SK-N-MC (cell line): Measurements from ENCODE around the gene NIPAL3.

Source experiments
- DNase-seq: peaks from one replicate; pipeline ENCODE4 v3.0.0-alpha.2; 2011; ENCODE audit warnings: low read depth, low spot score
- H3K27ac ChIP-seq: fragments of 200-600 bp; sonication (generic); 2 replicates; pipeline ENCODE4 v1.5.1; 2016; ENCODE audit warnings: mixed run types
- H3K36me3 ChIP-seq: fragments of 200-600 bp; sonication (generic); 2 replicates; pipeline ENCODE4 v1.6.1; 2017; ENCODE audit warnings: antibody characterized with exemption, low read length, mixed read lengths; ENCODE audit not compliant: insufficient read depth
- H3K4me3 ChIP-seq: fragments of 200-600 bp; sonication (generic); 2 replicates; pipeline ENCODE4 v1.5.1; 2016
- H3K9ac ChIP-seq: fragments of 200-600 bp; sonication (generic); 2 replicates; pipeline ENCODE4 v1.8.0; 2017; ENCODE audit warnings: mixed run types, mixed read lengths; ENCODE audit not compliant: insufficient read length
- H3K9me3 ChIP-seq: fragments of 200-600 bp; sonication (generic); 2 replicates; pipeline ENCODE4 v1.6.1; 2017; ENCODE audit warnings: low read depth, mild to moderate bottlenecking, antibody characterized with exemption, low read length, moderate library complexity, mixed read lengths
- EZH2 ChIP-seq: fragments of 200-600 bp; sonication (generic); IDR thresholded peaks from one replicate; pipeline ENCODE4 v1.6.1; 2017; ENCODE audit warnings: antibody characterized with exemption
- FOXP2 ChIP-seq: optimal IDR thresholded peaks from 2 replicates; pipeline ENCODE3; 2011; ENCODE audit warnings: mild to moderate bottlenecking, moderate library complexity; ENCODE audit not compliant: insufficient read depth; ENCODE audit errors: extremely low read length, control extremely low read depth
- POLR2AphosphoS5 ChIP-seq: IDR thresholded peaks from 2 replicates; pipeline ENCODE4 v1.6.1; 2012; ENCODE audit warnings: mild to moderate bottlenecking, low read depth, low read length, borderline replicate concordance

NIPAL3 gene

DNA sequence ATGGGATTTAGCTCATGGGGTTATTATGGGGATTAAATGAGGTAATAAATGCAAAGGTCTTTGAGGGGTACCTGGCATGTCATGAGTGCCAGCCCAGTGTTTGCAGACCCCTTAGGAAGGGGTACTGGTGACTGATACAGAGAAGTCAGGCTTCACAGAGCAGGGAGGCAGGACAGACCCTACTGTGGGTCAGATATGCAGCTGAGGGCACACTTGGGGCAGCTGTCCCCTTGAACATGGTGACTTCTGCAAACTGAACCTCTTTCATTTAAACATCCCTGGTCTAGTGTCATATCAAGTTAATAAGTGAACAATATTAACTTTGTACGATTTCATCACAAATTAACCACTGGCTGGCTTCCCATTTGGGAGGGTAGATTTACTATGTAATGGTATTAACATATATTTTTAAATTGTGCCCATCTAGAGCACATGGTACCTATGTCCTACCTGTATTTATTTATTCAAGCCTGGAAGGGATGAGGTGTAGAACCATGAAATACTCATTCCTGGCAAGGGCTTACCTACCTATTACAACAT, 27.9 kb upstream of the NIPAL3 start:
- Histone ChIP-seq H3K9me3 (no peaks in the 10 kb centered on the region), H3K4me3 (no peak overlapping the region), H3K36me3 (no peaks in the 10 kb centered on the region), H3K27ac (no peak overlapping the region), H3K9ac (no peak overlapping the region)
- TF ChIP-seq EZH2 = no peak
- TF ChIP-seq POLR2AphosphoS5 = no peak
- no peak for TF ChIP-seq FOXP2
- DNase-seq = no peak

DNA sequence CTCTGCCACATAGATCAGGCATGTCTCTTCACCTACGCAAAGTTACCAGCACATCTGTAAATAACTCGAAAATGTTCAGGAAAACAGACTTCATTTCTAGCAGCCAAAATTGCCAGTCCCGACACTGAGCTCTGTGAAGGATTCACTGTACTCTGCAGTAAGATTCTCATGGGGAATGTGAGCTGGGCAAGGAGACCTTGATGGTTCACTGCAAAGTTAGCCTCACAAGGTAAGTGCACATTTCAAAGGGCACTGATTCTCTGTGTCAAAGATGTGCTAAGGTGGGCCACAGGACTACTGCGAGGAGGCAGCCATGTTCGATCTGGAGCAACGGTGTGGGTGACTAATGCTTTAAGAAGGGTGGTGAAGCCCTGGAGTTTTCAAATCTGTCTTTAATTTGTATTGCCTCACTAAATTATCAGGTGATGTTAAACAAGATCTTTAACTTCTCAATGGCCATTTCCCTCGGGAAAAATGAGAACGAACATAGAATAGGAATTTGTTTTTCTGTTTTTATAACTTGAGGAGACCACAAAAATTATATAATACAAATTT, 27.2 kb upstream of the NIPAL3 start:
- Histone ChIP-seq H3K36me3 (no peaks in the 10 kb centered on the region), H3K9ac (no peak overlapping the region), H3K27ac (no peak overlapping the region), H3K4me3 (no peak overlapping the region), H3K9me3 (no peaks in the 10 kb centered on the region)
- TF ChIP-seq FOXP2 (no peak), EZH2 (no peak), POLR2AphosphoS5 (no peak)
- no peak for DNase-seq

GRCh38 chr1:24389231-24389678, 26.3 kb upstream of the NIPAL3 start:
- Histone ChIP-seq H3K36me3 (no peaks in the 10 kb centered on the region), H3K27ac (no peak overlapping the region)
- DNase-seq = no peak

DNA sequence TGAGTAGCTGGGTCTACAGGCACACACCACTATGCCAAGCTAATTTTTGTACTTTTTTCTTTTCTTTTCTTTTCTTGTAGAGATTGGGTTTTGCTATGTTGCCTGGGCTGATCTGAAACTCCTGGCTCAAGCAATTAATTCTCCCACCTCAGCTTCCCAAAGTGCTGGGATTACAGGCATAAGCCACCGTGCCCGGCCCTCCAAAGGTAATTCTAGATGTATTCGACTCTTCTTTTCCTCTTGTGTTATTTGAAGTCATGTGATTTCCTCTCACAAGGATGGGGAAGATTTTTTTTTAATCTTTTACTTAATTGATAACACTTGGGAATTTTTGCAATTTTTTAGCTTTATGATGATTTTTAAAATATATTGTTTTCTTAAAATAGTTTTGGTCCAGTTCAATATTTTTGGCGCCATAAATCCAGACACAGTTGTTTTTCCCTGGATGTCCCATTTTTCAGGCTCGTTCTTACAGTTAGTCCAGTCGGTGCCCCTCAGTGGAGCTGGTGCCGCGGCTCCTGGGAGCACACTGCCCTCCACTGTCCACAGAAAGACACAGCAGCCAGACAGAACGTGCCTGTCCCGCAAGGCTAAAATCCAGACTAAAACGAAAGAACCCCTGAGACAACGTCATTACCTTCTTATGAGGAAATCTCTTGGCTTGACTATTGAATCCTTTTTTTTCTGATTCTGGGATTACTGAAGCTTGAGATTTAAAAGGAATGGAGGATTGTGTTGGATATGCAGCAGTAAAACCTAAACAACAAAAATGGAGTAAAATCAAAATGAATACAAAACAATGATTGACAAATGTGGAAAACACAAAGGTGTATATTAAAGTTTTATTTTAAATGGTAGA, 24.4 kb upstream of the NIPAL3 start:
- no peak overlapping the region for H3K9ac ChIP-seq

More at GRCh38 chr1:24389231-24389678, 26.3 kb upstream of the NIPAL3 start:
- no peak overlapping the region for H3K4me3 ChIP-seq
- H3K9ac ChIP-seq = no peak overlapping the region
- no peaks in the 10 kb centered on the region for H3K9me3 ChIP-seq
- TF ChIP-seq POLR2AphosphoS5 = no peak

DNA sequence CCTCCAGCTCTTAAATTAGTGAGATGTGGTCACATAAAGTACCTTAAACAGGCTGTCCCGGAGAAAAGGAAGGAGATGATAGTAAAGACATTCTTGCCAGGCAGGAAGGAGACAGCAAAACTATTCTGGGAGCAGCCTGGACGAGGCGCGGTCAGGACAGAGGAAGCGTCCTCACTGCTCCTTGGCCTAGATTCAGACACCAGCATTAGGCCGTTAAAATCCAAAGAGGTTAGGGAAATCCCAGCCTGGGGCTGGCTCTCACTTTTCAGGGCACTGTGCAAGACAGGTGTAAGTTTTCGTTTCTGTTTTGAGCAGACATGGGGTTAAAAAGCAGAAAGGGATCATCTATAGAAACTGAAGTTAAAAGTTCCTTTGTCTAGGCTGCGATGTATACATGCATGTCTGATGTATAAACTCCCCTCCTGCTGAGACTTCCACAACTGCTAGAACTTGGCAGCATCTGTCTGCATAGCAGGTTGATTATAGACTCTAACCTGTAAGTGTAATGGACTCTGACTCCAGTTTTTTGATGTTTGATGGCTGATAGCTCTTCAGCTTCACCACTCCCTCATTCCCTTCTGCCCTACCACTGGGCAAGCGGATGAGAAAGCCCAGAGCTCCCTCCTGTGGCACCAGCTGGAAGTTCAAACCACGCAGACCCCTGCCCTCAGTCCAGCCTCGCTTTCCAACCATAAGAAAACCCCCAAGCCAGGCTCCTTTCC, 23.6 kb upstream of the NIPAL3 start:
- no peak for DNase-seq
- no peaks in the 10 kb centered on the region for H3K36me3 ChIP-seq
- no peaks in the 10 kb centered on the region for H3K9me3 ChIP-seq
- peak overlapping the region; percentile 44 for H3K27ac ChIP-seq
- no peak overlapping the region for H3K4me3 ChIP-seq
- no peak overlapping the region for H3K9ac ChIP-seq
- TF ChIP-seq POLR2AphosphoS5 (no peak), EZH2 (no peak), FOXP2 (no peak)

More for the DNA sequence above, 24.4 kb upstream of the NIPAL3 start:
- H3K9me3 ChIP-seq = no peaks in the 10 kb centered on the region
- DNase-seq = peak; percentile 56
- no peaks in the 10 kb centered on the region for H3K36me3 ChIP-seq
- no peak for TF ChIP-seq EZH2
- TF ChIP-seq FOXP2 = no peak
- TF ChIP-seq POLR2AphosphoS5 = no peak
- H3K27ac ChIP-seq = no peak overlapping the region
- peak overlapping the region; percentile 46 for H3K4me3 ChIP-seq

DNA sequence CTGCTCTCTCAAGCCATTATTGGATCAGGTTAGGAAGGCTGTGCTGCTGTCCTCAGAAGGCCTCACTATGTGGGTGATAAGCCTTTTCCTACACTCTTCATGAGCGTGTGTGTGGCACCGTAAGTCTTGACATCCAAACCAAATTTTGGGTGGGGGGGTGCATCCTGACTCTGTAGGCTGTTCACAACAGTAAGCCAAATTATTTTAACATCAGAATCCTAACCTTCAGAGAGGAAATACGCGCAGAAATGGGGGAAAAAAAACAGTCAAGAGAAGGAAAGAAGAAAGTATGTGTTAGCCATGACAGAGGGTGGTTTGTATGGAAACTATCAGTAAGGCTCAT, 23.0 kb upstream of the NIPAL3 start:
- Histone ChIP-seq H3K9ac (no peak overlapping the region), H3K4me3 (no peak overlapping the region), H3K27ac (no peak overlapping the region), H3K9me3 (no peaks in the 10 kb centered on the region), H3K36me3 (no peaks in the 10 kb centered on the region)
- DNase-seq = no peak
- no peak for TF ChIP-seq FOXP2
- TF ChIP-seq EZH2 = no peak

- no peak for DNase-seq
- Histone ChIP-seq H3K36me3 (no peaks in the 10 kb centered on the region), H3K27ac (no peak overlapping the region), H3K9me3 (no peaks in the 10 kb centered on the region), H3K9ac (no peak overlapping the region), H3K4me3 (no peak overlapping the region)
- TF ChIP-seq EZH2 = no peak
- no peak for TF ChIP-seq FOXP2
Observed at GRCh38 chr1:24392982-24393650, 22.5 kb upstream of the NIPAL3 start.

GRCh38 chr1:24393892-24394291, 21.7 kb upstream of the NIPAL3 start:
- no peaks in the 10 kb centered on the region for H3K9me3 ChIP-seq
- H3K27ac ChIP-seq = no peak overlapping the region
- TF ChIP-seq POLR2AphosphoS5 (no peak), EZH2 (no peak), FOXP2 (no peak)
- H3K36me3 ChIP-seq = no peaks in the 10 kb centered on the region
- DNase-seq = no peak
- H3K4me3 ChIP-seq = no peak overlapping the region
- H3K9ac ChIP-seq = no peak overlapping the region

DNA sequence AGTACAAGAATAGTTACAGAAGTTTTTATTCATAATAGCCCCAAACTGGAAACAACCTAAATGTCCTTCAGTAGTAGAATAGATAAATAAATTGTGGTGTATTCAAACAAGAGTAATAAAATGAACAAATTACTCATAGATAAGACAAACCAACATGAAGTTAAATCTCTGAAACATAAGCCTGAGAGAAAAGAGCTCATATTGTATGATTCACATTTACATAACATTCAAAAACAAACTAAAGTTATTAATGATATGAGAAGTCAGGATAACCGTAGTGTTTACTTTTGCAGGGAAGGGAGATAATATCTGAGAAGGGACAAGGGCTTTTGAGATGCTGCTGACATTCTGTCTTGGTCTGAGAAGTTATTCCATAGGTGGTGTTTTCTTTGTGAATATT, 15.5 kb upstream of the NIPAL3 start:
- H3K9me3 ChIP-seq = no peaks in the 10 kb centered on the region
- no peaks in the 10 kb centered on the region for H3K36me3 ChIP-seq
- no peak for DNase-seq
- H3K27ac ChIP-seq = peak overlapping the region; percentile 11; the same call in 1 of the 2 replicates
- 0 out of 2 replicates have a peak overlapping the region, but pooled peaks have one; percentile 14 for H3K4me3 ChIP-seq
- H3K9ac ChIP-seq = no peak overlapping the region
- TF ChIP-seq POLR2AphosphoS5 = no peak
- TF ChIP-seq EZH2 = no peak
